Neuronal stem cell (in vitro differentiated cells): ENCODE results near the gene ENG.

ENCODE experiments used
- DNase-seq: peaks from one replicate; pipeline ENCODE4 v3.0.0-alpha.2; 2013; ENCODE audit warnings: low spot score
- H2AFZ ChIP-seq: one replicate; pipeline ENCODE4 v1.6.1; 2013; ENCODE audit warnings: mild to moderate bottlenecking, low read length, inconsistent platforms
- H2AK5ac ChIP-seq: 2 replicates; pipeline ENCODE4 v1.6.1; 2013; ENCODE audit warnings: low read depth, mild to moderate bottlenecking, inconsistent platforms, low read length, moderate library complexity, mixed read lengths
- H2BK120ac ChIP-seq: 2 replicates; pipeline ENCODE4 v1.6.1; 2013; ENCODE audit warnings: low read depth, mild to moderate bottlenecking, inconsistent platforms, low read length, moderate library complexity, mixed read lengths
- H2BK12ac ChIP-seq: one replicate; pipeline ENCODE4 v1.6.1; 2013; ENCODE audit warnings: low read length, inconsistent platforms
- H2BK15ac ChIP-seq: 2 replicates; pipeline ENCODE4 v1.6.1; 2013; ENCODE audit warnings: mild to moderate bottlenecking, low read length, inconsistent platforms, mixed read lengths
- H2BK5ac ChIP-seq: one replicate; pipeline ENCODE4 v1.6.1; 2013; ENCODE audit warnings: inconsistent platforms, mild to moderate bottlenecking, low read length, moderate library complexity
- H3K14ac ChIP-seq: one replicate; pipeline ENCODE4 v1.6.1; 2013; ENCODE audit warnings: low read length, inconsistent platforms
- H3K18ac ChIP-seq: 2 replicates; pipeline ENCODE4 v1.6.1; 2013; ENCODE audit warnings: low read length, inconsistent platforms
- H3K23ac ChIP-seq: 2 replicates; pipeline ENCODE4 v1.6.1; 2013; ENCODE audit warnings: low read depth, mild to moderate bottlenecking, mixed read lengths, low read length, inconsistent platforms; ENCODE audit not compliant: poor library complexity
- H3K27ac ChIP-seq: replicated peaks from 3 replicates; pipeline ENCODE4 v1.5.1; 2013; ENCODE audit warnings: low read length, inconsistent platforms
- H3K27me3 ChIP-seq, 3 experiments: 2 replicates each; pipeline ENCODE4 v1.6.1; 2013; ENCODE audit warnings: low read length in 3 of 3, mild to moderate bottlenecking in 2 of 3, inconsistent platforms in 1 of 3, low read depth in 1 of 3, mixed read lengths in 1 of 3, moderate library complexity in 1 of 3; ENCODE audit not compliant: control insufficient read depth in 3 of 3, insufficient read depth in 3 of 3
- H3K36me3 ChIP-seq, 2 donors: replicated peaks in 1 of 2; 2 replicates each; pipeline ENCODE4 v1.6.1; 2013; ENCODE audit warnings: low read length in 2 of 2; ENCODE audit not compliant: control insufficient read depth in 2 of 2, insufficient read depth in 2 of 2
- H3K4ac ChIP-seq: 2 replicates; pipeline ENCODE4 v1.6.1; 2013; ENCODE audit warnings: inconsistent platforms, mild to moderate bottlenecking, low read length, moderate library complexity
- H3K4me1 ChIP-seq, 2 donors: 1 replicate in 1 of 2; 2 replicates in 1 of 2; pipeline ENCODE4 v1.6.1; 2013; ENCODE audit warnings: low read length in 2 of 2, low read depth in 1 of 2; ENCODE audit not compliant: control insufficient read depth in 2 of 2, insufficient read depth in 1 of 2
- H3K4me2 ChIP-seq: one replicate; pipeline ENCODE4 v1.6.1; 2013; ENCODE audit warnings: mild to moderate bottlenecking, low read length, inconsistent platforms; ENCODE audit not compliant: insufficient read depth, poor library complexity, severe bottlenecking
- H3K4me3 ChIP-seq, 2 donors: 2 replicates each; pipeline ENCODE4 v1.5.1; 2013; ENCODE audit warnings: low read length in 2 of 2, mild to moderate bottlenecking in 2 of 2, inconsistent platforms in 1 of 2, moderate library complexity in 1 of 2
- H3K79me1 ChIP-seq: one replicate; pipeline ENCODE4 v1.6.1; 2013; ENCODE audit warnings: low read depth, mild to moderate bottlenecking, inconsistent platforms, low read length, moderate library complexity
- H3K9ac ChIP-seq: one replicate; pipeline ENCODE4 v1.6.1; 2013; ENCODE audit warnings: mild to moderate bottlenecking, low read depth, low read length, inconsistent platforms; ENCODE audit not compliant: poor library complexity
- H3K9me3 ChIP-seq, 2 donors: replicated peaks in 1 of 2; 2 replicates each; pipeline versions ENCODE3 to v1.6.1; 2013; ENCODE audit warnings: low read length in 2 of 2, mild to moderate bottlenecking in 2 of 2, inconsistent platforms in 1 of 2, low read depth in 1 of 2, mixed read lengths in 1 of 2, moderate library complexity in 1 of 2; ENCODE audit not compliant: control insufficient read depth in 2 of 2, insufficient read depth in 1 of 2
- H4K8ac ChIP-seq: one replicate; pipeline ENCODE4 v1.6.1; 2013; ENCODE audit warnings: low read depth, mild to moderate bottlenecking, inconsistent platforms, low read length, moderate library complexity
- H4K91ac ChIP-seq: one replicate; pipeline ENCODE4 v1.6.1; 2013; ENCODE audit warnings: low read length, low read depth, mild to moderate bottlenecking, inconsistent platforms; ENCODE audit not compliant: poor library complexity
- WGBS, 2 donors: extraction: QIAGEN DNeasy Blood & Tissue Kit; methylation state at CpG; one replicate each; pipeline ENCODE4 v1.1.7; 2013; ENCODE audit warnings: missing lambda C conversion rate in 2 of 2, mixed read lengths in 1 of 2; ENCODE audit not compliant: insufficient read length in 2 of 2, insufficient replicate concordance in 1 of 2; ENCODE audit errors: extremely low coverage in 2 of 2; 5-methylcytosine and 5-hydroxymethylcytosine counted together

Gene ENG

GRCh38 chr9:127810378-127811187 lies 43.9 kb downstream of the ENG start:
- no peak overlapping the region for H3K27ac ChIP-seq
- H3K9me3 ChIP-seq, result no peaks in the 10 kb centered on the region
- no peaks in the 10 kb centered on the region for H3K27me3 ChIP-seq
- H2AFZ ChIP-seq, result no peak overlapping the region
- no peak overlapping the region for H3K4me3 ChIP-seq
- peak overlapping the region; percentile 2 for H3K9ac ChIP-seq
- H2BK5ac ChIP-seq, result peak overlapping the region; percentile 1
- no peak for DNase-seq
- H2BK120ac ChIP-seq, result no peak overlapping the region
- H3K4me2 ChIP-seq, result peak overlapping the region; percentile 65
- H3K4ac ChIP-seq, result no peak overlapping the region
- WGBS, 2 donors, result no CpG with 5 or more reads among the region's 10 CpGs
- H3K4me1 ChIP-seq, result peaks cover 0 to 11% of the 10 kb centered on the region in 2 donors
- peak overlapping the region; percentile 2 for H3K18ac ChIP-seq
- no peak overlapping the region for H3K23ac ChIP-seq
- peaks cover 36 to 77% of the 10 kb centered on the region in 2 donors for H3K36me3 ChIP-seq
- no peak overlapping the region for H4K91ac ChIP-seq
- H2AK5ac ChIP-seq, result no peak overlapping the region
- no peak overlapping the region for H2BK12ac ChIP-seq
- H3K14ac ChIP-seq, result no peak overlapping the region
- H2BK15ac ChIP-seq, result no peak overlapping the region
- H3K79me1 ChIP-seq, result peaks cover 2% of the 10 kb centered on the region
- no peak overlapping the region for H4K8ac ChIP-seq

GRCh38 chr9:127809540-127810377 lies 44.7 kb downstream of the ENG start:
- Histone ChIP-seq H2BK120ac (no peak overlapping the region), H3K27me3 (no peaks in the 10 kb centered on the region), H4K91ac (no peak overlapping the region), H3K4me1 (peaks cover 0 to 11% of the 10 kb centered on the region in 2 donors), H3K36me3 (peaks cover 34 to 83% of the 10 kb centered on the region in 2 donors), H2BK5ac (peak overlapping the region; percentile 1), H3K9ac (peak overlapping the region; percentile 87), H2AFZ (no peak overlapping the region), H3K14ac (no peak overlapping the region), H3K18ac (peak overlapping the region; percentile 70), H2BK12ac (no peak overlapping the region), H3K79me1 (peaks cover 2% of the 10 kb centered on the region), H3K9me3 (no peaks in the 10 kb centered on the region), H3K4me2 (peak overlapping the region; percentile 65), H4K8ac (peak overlapping the region; percentile 43), H2BK15ac (peak overlapping the region; percentile 52), H3K4ac (no peak overlapping the region), H3K23ac (peak overlapping the region; percentile 34), H2AK5ac (no peak overlapping the region), H3K27ac (no peak overlapping the region), H3K4me3 (peak overlapping the region in 1 of 2 donors; percentile 28)
- WGBS, 2 donors, result no CpG with 5 or more reads among the region's 57 CpGs
- DNase-seq, result peak; percentile 51

GRCh38 chr9:127809002-127809539 lies 45.4 kb downstream of the ENG start:
- no peak overlapping the region for H4K91ac ChIP-seq
- H3K18ac ChIP-seq, result peak overlapping the region; percentile 48
- H2BK12ac ChIP-seq, result no peak overlapping the region
- H3K9me3 ChIP-seq, result no peaks in the 10 kb centered on the region
- peaks cover 5% of the 10 kb centered on the region for H3K79me1 ChIP-seq
- no peak for DNase-seq
- H3K27ac ChIP-seq, result no peak overlapping the region
- H2AK5ac ChIP-seq, result no peak overlapping the region
- peaks cover under 1 to 10% of the 10 kb centered on the region in 2 donors for H3K4me1 ChIP-seq
- no peak overlapping the region for H2BK15ac ChIP-seq
- H3K4me2 ChIP-seq, result no peak overlapping the region
- peak overlapping the region; percentile 87 for H3K9ac ChIP-seq
- H3K4ac ChIP-seq, result no peak overlapping the region
- H3K36me3 ChIP-seq, result peaks cover 33 to 87% of the 10 kb centered on the region in 2 donors
- no peak overlapping the region for H3K4me3 ChIP-seq
- H3K27me3 ChIP-seq, result no peaks in the 10 kb centered on the region
- peak overlapping the region; percentile 34 for H3K23ac ChIP-seq
- WGBS, 2 donors, result no CpG with 5 or more reads among the region's 9 CpGs
- no peak overlapping the region for H2AFZ ChIP-seq
- H2BK120ac ChIP-seq, result no peak overlapping the region
- H4K8ac ChIP-seq, result no peak overlapping the region
- no peak overlapping the region for H2BK5ac ChIP-seq
- H3K14ac ChIP-seq, result no peak overlapping the region
